RWPE2 (cell line): ENCODE measurements around the gene CYSTM1.

ENCODE experiments used
- ATAC-seq: fragments of 200-7000 bp; cut with Tn5 transposase; 3 replicates; pipeline ENCODE4 v1.9.1; 2021; ENCODE audit warnings: low read depth
- DNase-seq: peaks from one replicate; pipeline ENCODE4 v3.0.0-alpha.2; 2020; ENCODE audit warnings: low spot score
- H3K27ac ChIP-seq: fragments of 450-650 bp; 2 replicates; pipeline ENCODE4 v1.5.1; 2017; ENCODE audit warnings: mild to moderate bottlenecking; ENCODE audit not compliant: poor library complexity, severe bottlenecking
- H3K27me3 ChIP-seq: fragments of 250-450 bp; sonication (Bioruptor Pico); 2 replicates; pipeline ENCODE4 v1.5.1; 2021; ENCODE audit warnings: mild to moderate bottlenecking, moderate library complexity; ENCODE audit not compliant: insufficient read depth, poor library complexity, severe bottlenecking
- H3K36me3 ChIP-seq: fragments of 250-450 bp; sonication (Bioruptor Pico); 2 replicates; pipeline ENCODE4 v1.5.1; 2020; ENCODE audit warnings: low read depth, mild to moderate bottlenecking, moderate library complexity
- H3K4me1 ChIP-seq: fragments of 250-450 bp; sonication (Bioruptor Pico); 2 replicates; pipeline ENCODE4 v1.5.1; 2021; ENCODE audit warnings: mild to moderate bottlenecking, moderate library complexity; ENCODE audit not compliant: insufficient read depth, poor library complexity, severe bottlenecking
- H3K4me3 ChIP-seq: fragments of 250-450 bp; sonication (Bioruptor Pico); 2 replicates; pipeline ENCODE4 v1.5.1; 2021; ENCODE audit warnings: mild to moderate bottlenecking, moderate library complexity; ENCODE audit not compliant: severe bottlenecking
- H3K9me3 ChIP-seq: fragments of 250-450 bp; sonication (Bioruptor Pico); 2 replicates; pipeline ENCODE4 v1.5.1; 2021; ENCODE audit warnings: mild to moderate bottlenecking, moderate library complexity; ENCODE audit not compliant: severe bottlenecking
- CTCF ChIP-seq: fragments of 450-650 bp; IDR thresholded peaks from one replicate; pipeline ENCODE4 v1.5.1; 2017; ENCODE audit warnings: mild to moderate bottlenecking, moderate library complexity; ENCODE audit not compliant: poor library complexity, severe bottlenecking

Gene CYSTM1

GRCh38 chr5:140217299-140218026 is 42.5 kb downstream of the CYSTM1 start:
- no peak for TF ChIP-seq CTCF
- Histone ChIP-seq H3K27ac (no peak overlapping the region), H3K4me1 (peaks cover 31% of the 10 kb centered on the region), H3K27me3 (no peaks in the 10 kb centered on the region), H3K9me3 (no peaks in the 10 kb centered on the region), H3K36me3 (no peaks in the 10 kb centered on the region), H3K4me3 (no peak overlapping the region)
- DNase-seq = no peak
- ATAC-seq = no peak

- no peak for DNase-seq
- no peak for ATAC-seq
- no peak for TF ChIP-seq CTCF
- H3K9me3 ChIP-seq = no peaks in the 10 kb centered on the region
- H3K27ac ChIP-seq = no peak overlapping the region
- H3K36me3 ChIP-seq = no peaks in the 10 kb centered on the region
- peaks cover 31% of the 10 kb centered on the region for H3K4me1 ChIP-seq
- no peaks in the 10 kb centered on the region for H3K27me3 ChIP-seq
- no peak overlapping the region for H3K4me3 ChIP-seq
Observed at GRCh38 chr5:140219068-140219991, 44.3 kb downstream of the CYSTM1 start.

GRCh38 chr5:140220032-140220697 is 45.2 kb downstream of the CYSTM1 start:
- no peaks in the 10 kb centered on the region for H3K36me3 ChIP-seq
- no peaks in the 10 kb centered on the region for H3K27me3 ChIP-seq
- peak; percentile 49 for ATAC-seq
- TF ChIP-seq CTCF = no peak
- no peak overlapping the region for H3K4me3 ChIP-seq
- H3K27ac ChIP-seq = no peak overlapping the region
- no peak for DNase-seq
- no peaks in the 10 kb centered on the region for H3K9me3 ChIP-seq
- H3K4me1 ChIP-seq = peaks cover 31% of the 10 kb centered on the region

GRCh38 chr5:140220698-140221064 is 45.7 kb downstream of the CYSTM1 start:
- no peaks in the 10 kb centered on the region for H3K9me3 ChIP-seq
- H3K4me1 ChIP-seq = peaks cover 27% of the 10 kb centered on the region
- DNase-seq (no peak), ATAC-seq (no peak; the same call in 2 of the 3 replicates)
- H3K4me3 ChIP-seq = no peak overlapping the region
- H3K36me3 ChIP-seq = no peaks in the 10 kb centered on the region
- TF ChIP-seq CTCF = no peak
- no peak overlapping the region for H3K27ac ChIP-seq
- H3K27me3 ChIP-seq = no peaks in the 10 kb centered on the region
